ENCODE measurements around the gene ZFHX3. TPM values are rescaled to one million over a fixed set of nuclear protein-coding genes. Genes with fewer than 3 reads are reported as not detected.

Gene ZFHX3
- total RNA-seq, 6 experiments from 2014 or later, result 14.5 to 25.8 (median 15.8) TPM

- no peaks in the 10 kb centered on the region for H3K9me3 Mint-ChIP-seq
- no peak overlapping the region for H3K4me3 Mint-ChIP-seq
- no peak for DNase-seq
- H3K36me3 Mint-ChIP-seq (ENCODE audit: low read depth), result peaks cover 47% of the 10 kb centered on the region
- H3K27me3 Mint-ChIP-seq (ENCODE audit: insufficient read depth), result no peaks in the 10 kb centered on the region
- H3K4me1 Mint-ChIP-seq (ENCODE audit: low read depth), result peaks cover 10% of the 10 kb centered on the region
- no peak for TF ChIP-seq CTCF (IDR thresholded peaks at IDR 0.05)
- no peak overlapping the region for H3K27ac Mint-ChIP-seq
These were observed 182.1 kb downstream of the ZFHX3 start for GRCh38 chr16:72865835-72866234.

GRCh38 chr16:72865258-72865657 lies 182.7 kb downstream of the ZFHX3 start:
- H3K27me3 Mint-ChIP-seq (ENCODE audit: insufficient read depth), result no peaks in the 10 kb centered on the region
- H3K4me1 Mint-ChIP-seq (ENCODE audit: low read depth), result peaks cover 12% of the 10 kb centered on the region
- H3K4me3 Mint-ChIP-seq, result no peak overlapping the region
- DNase-seq, result no peak
- no peak for TF ChIP-seq CTCF (IDR thresholded peaks at IDR 0.05)
- H3K9me3 Mint-ChIP-seq, result no peaks in the 10 kb centered on the region
- no peak overlapping the region for H3K27ac Mint-ChIP-seq
- H3K36me3 Mint-ChIP-seq (ENCODE audit: low read depth), result peaks cover 46% of the 10 kb centered on the region

GRCh38 chr16:72864130-72864833 lies 183.6 kb downstream of the ZFHX3 start:
- Mint-ChIP-seq H3K9me3 (no peaks in the 10 kb centered on the region), H3K27ac (no peak overlapping the region), H3K27me3 (ENCODE audit: insufficient read depth) (no peaks in the 10 kb centered on the region; the same call in 1 of the 2 replicates), H3K4me1 (ENCODE audit: low read depth) (peaks cover 13% of the 10 kb centered on the region), H3K4me3 (no peak overlapping the region), H3K36me3 (ENCODE audit: low read depth) (peaks cover 46% of the 10 kb centered on the region)
- no peak for TF ChIP-seq CTCF (IDR thresholded peaks at IDR 0.05)
- DNase-seq, result no peak

- Mint-ChIP-seq H3K36me3 (ENCODE audit: low read depth) (peaks cover 39% of the 10 kb centered on the region), H3K27ac (no peak overlapping the region), H3K9me3 (no peaks in the 10 kb centered on the region), H3K27me3 (ENCODE audit: insufficient read depth) (peaks cover 3% of the 10 kb centered on the region; the same call in 1 of the 2 replicates), H3K4me3 (no peak overlapping the region), H3K4me1 (ENCODE audit: low read depth) (peaks cover 28% of the 10 kb centered on the region)
- DNase-seq, result no peak
- no peak for TF ChIP-seq CTCF (IDR thresholded peaks at IDR 0.05)
These were observed 185.8 kb downstream of the ZFHX3 start for GRCh38 chr16:72862090-72862489.

GRCh38 chr16:72860726-72861562 lies 187.0 kb downstream of the ZFHX3 start:
- Mint-ChIP-seq H3K36me3 (ENCODE audit: low read depth) (peaks cover 31% of the 10 kb centered on the region), H3K27ac (no peak overlapping the region), H3K9me3 (no peaks in the 10 kb centered on the region), H3K4me1 (ENCODE audit: low read depth) (peaks cover 28% of the 10 kb centered on the region), H3K4me3 (no peak overlapping the region), H3K27me3 (ENCODE audit: insufficient read depth) (peaks cover 3% of the 10 kb centered on the region; the same call in 1 of the 2 replicates)
- DNase-seq, result no peak
- no peak for TF ChIP-seq CTCF (IDR thresholded peaks at IDR 0.05)

Data from HFFc6 (cell line).